ENCODE measurements around the gene SNX8. TPM values are rescaled to one million over a fixed set of nuclear protein-coding genes. Genes with fewer than 3 reads are reported as not detected.
A peak's percentile ranks its signal among the peaks of the same experiment; 100 is the strongest.

Gene SNX8
- total and polyA plus RNA-seq, 2 of the 8 experiments (the other 6 are each of a cell fraction or from before 2014, with no cell fraction given) = 46.2 to 70.8 TPM

DNA sequence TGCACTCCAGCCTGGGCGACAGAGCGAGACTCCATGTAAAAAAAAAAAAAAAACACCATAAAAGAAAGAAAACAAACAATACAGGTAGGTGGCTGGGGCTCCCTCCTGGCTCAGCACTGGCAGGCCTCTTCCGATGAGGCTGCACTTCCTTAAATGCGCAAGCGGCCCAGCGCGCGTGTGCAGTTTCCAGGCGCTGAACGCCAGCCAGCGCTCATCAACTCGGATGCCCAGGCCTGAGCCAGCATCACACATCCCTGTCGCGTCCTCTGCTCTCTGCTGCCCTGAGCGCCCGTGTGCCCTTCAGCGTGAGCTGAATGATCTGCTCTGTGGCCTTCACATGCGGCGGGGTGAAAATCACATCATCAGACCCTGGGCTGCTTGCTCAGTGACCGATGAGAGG lies 40.4 kb downstream of the SNX8 start:
- no peak overlapping the region for H2BK15ac ChIP-seq (ENCODE audit: low read length)
- no peaks in the 10 kb centered on the region for H3K79me1 ChIP-seq (ENCODE audit: low read depth, low read length)
- H3K36me3 ChIP-seq (ENCODE audit: control insufficient read depth in 2 of 4, insufficient read depth in 4 of 4, low read length in 3 of 4) = peaks cover 0 to 10% (median 3%) of the 10 kb centered on the region in 4 experiments; a peak in 1 of 8 replicates
- H4K8ac ChIP-seq (ENCODE audit: extremely low read depth, insufficient read depth, low read length) = no peak overlapping the region
- H3K9me3 ChIP-seq (ENCODE audit: insufficient read depth in 2 of 2, low read depth in 1 of 2, low read length in 1 of 2) = no peaks in the 10 kb centered on the region
- H2AK5ac ChIP-seq (ENCODE audit: low read depth, low read length) = no peak overlapping the region
- H3K79me2 ChIP-seq (ENCODE audit: control insufficient read depth in 1 of 2, insufficient read depth in 2 of 2, low read length in 2 of 2) = no peaks in the 10 kb centered on the region
- ChIA-PET POLR2A (ENCODE audit: partially characterized antibody) (interaction anchor here (1.1 to 1.7 kb wide), 4 partner anchors 23 to 82 kb away, joined by 4 to 7 read pairs (median 6); partner anchors contain the start of gene EIF3B), CTCF (ENCODE audit: partially characterized antibody) (interaction anchor here (0.6 to 1.6 kb wide), 7 partner anchors 12 to 155 kb away, joined by 3 to 9 read pairs (median 4); no protein-coding TSS in a partner anchor)
- no peak overlapping the region; the same call in 1 of the 2 replicates for H3K27ac ChIP-seq (ENCODE audit: low read depth, low read length)
- H2AFZ ChIP-seq (ENCODE audit: low read length) = no peak overlapping the region
- H3K18ac ChIP-seq (ENCODE audit: extremely low read depth, low read length) = no peak overlapping the region
- H2BK12ac ChIP-seq (ENCODE audit: low read depth, low read length) = no peak overlapping the region
- 96% methylated on average over 16 of the region's 20 CpGs; no CpG with 5 or more reads in 1 of the 2 experiments for WGBS, 2 experiments (ENCODE audit: extremely low coverage in 1 of 2, insufficient coverage in 1 of 2, insufficient read length in 1 of 2, insufficient replicate concordance in 2 of 2, low coverage in 1 of 2, low lambda C conversion rate in 2 of 2, missing lambda C conversion rate in 1 of 2)
- DNase-seq (ENCODE audit: low read depth in 1 of 2, low spot score in 2 of 2) = no peak
- peaks cover 0 to 12% (median 6%) of the 10 kb centered on the region in 4 experiments; a peak in 6 of 7 replicates for H3K4me1 ChIP-seq (replicated peaks in 1 of 4; ENCODE audit: control insufficient read depth in 3 of 4, insufficient read depth in 4 of 4, low read length in 3 of 4)
- no peak overlapping the region for H4K91ac ChIP-seq (replicated peaks; ENCODE audit: insufficient read length, low read length)
- no peak for FAIRE-seq
- no peak overlapping the region for H3K4me3 ChIP-seq (ENCODE audit: extremely low read depth in 1 of 4, insufficient read depth in 2 of 4, low read depth in 3 of 4, low read length in 4 of 4)
- H3K4ac ChIP-seq (replicated peaks; ENCODE audit: insufficient read length, low read depth, low read length) = no peak overlapping the region
- H3K4me2 ChIP-seq (ENCODE audit: insufficient read depth in 1 of 2, low read depth in 2 of 2, low read length in 2 of 2) = no peak overlapping the region
- no peak overlapping the region for H3K14ac ChIP-seq (ENCODE audit: insufficient read length)
- no peak overlapping the region for H3K9ac ChIP-seq (replicated peaks in 1 of 4; ENCODE audit: extremely low read depth in 1 of 4, low read depth in 3 of 4, low read length in 3 of 4)
- no peak overlapping the region for H2BK120ac ChIP-seq (replicated peaks; ENCODE audit: low read depth, low read length)
- no peaks in the 10 kb centered on the region for H3K23me2 ChIP-seq (ENCODE audit: low read depth, low read length)
- H3K56ac ChIP-seq (replicated peaks; ENCODE audit: insufficient read length, low read depth, low read length) = no peak overlapping the region
- H4K20me1 ChIP-seq (replicated peaks in 1 of 2; ENCODE audit: control insufficient read depth in 1 of 2, insufficient read depth in 2 of 2, low read length in 2 of 2) = peaks cover 0 to 2% of the 10 kb centered on the region in 2 experiments
- no peak overlapping the region for H3K23ac ChIP-seq (ENCODE audit: insufficient read length)
- TF ChIP-seq FOSL1 (IDR thresholded peaks at IDR 0.05; ENCODE audit: insufficient read depth, low read depth, low read length) = no peak
- no peak for TF ChIP-seq GABPA (IDR thresholded peaks at IDR 0.05; ENCODE audit: borderline replicate concordance, insufficient read depth, low read length)
- no peak for TF ChIP-seq EGR1 (IDR thresholded peaks at IDR 0.05; ENCODE audit: borderline replicate concordance, low read depth, low read length)
- TF ChIP-seq RAD21 (IDR thresholded peaks at IDR 0.05 in 1 of 2, conservative IDR thresholded peaks at IDR 0.05 in 1 of 2; ENCODE audit: low read depth in 2 of 2, low read length in 2 of 2) = no peak
- no peak for TF ChIP-seq KDM5A (IDR thresholded peaks at IDR 0.05; ENCODE audit: low read length)
- TF ChIP-seq BACH1 (IDR thresholded peaks at IDR 0.05; ENCODE audit: low read length) = no peak
- no peak for TF ChIP-seq TEAD4 (IDR thresholded peaks at IDR 0.05; ENCODE audit: low read depth, low read length)
- no peak for TF ChIP-seq TAF7 (optimal IDR thresholded peaks at IDR 0.05; ENCODE audit: borderline replicate concordance, low read depth, low read length)
- TF ChIP-seq EP300 (IDR thresholded peaks at IDR 0.05; ENCODE audit: borderline replicate concordance in 1 of 2, low read depth in 2 of 2, low read length in 2 of 2) = no peak
- no peak for TF ChIP-seq BRCA1 (IDR thresholded peaks at IDR 0.05; ENCODE audit: low read depth, low read length)
- no peak for TF ChIP-seq SP2 (IDR thresholded peaks at IDR 0.05; ENCODE audit: low read length)
- TF ChIP-seq, protein P1, sequence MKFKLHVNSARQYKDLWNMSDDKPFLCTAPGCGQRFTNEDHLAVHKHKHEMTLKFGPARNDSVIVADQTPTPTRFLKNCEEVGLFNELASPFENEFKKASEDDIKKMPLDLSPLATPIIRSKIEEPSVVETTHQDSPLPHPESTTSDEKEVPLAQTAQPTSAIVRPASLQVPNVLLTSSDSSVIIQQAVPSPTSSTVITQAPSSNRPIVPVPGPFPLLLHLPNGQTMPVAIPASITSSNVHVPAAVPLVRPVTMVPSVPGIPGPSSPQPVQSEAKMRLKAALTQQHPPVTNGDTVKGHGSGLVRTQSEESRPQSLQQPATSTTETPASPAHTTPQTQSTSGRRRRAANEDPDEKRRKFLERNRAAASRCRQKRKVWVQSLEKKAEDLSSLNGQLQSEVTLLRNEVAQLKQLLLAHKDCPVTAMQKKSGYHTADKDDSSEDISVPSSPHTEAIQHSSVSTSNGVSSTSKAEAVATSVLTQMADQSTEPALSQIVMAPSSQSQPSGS (IDR thresholded peaks at IDR 0.05; ENCODE audit: low read length) = no peak
- H2BK20ac ChIP-seq (ENCODE audit: low read length) = no peak overlapping the region
- H4K5ac ChIP-seq (ENCODE audit: insufficient read length, low read depth, low read length) = no peak overlapping the region
- no peaks in the 10 kb centered on the region for H3K27me3 ChIP-seq (replicated peaks in 1 of 4; ENCODE audit: control insufficient read depth in 3 of 4, extremely low read depth in 1 of 4, insufficient read depth in 3 of 4, low read length in 3 of 4)
- H2BK5ac ChIP-seq (ENCODE audit: low read depth, low read length) = 0 out of 2 replicates have a peak overlapping the region, but pooled peaks have one; percentile 8
